ENCODE data around the gene FAM76B. TPM values are rescaled to one million over a fixed set of nuclear protein-coding genes. Genes with fewer than 3 reads are reported as not detected.

Gene FAM76B
- total RNA-seq, 3 donors from 2014 or later, result 23.0 to 26.7 (median 24.5) TPM

- Histone ChIP-seq H3K36me3 (ENCODE audit: low read depth) (no peaks in the 10 kb centered on the region), H3K9me3 (no peaks in the 10 kb centered on the region), H3K4me1 (ENCODE audit: low read depth) (no peaks in the 10 kb centered on the region), H3K4me3 (no peak overlapping the region)
- intact Hi-C loops (cut with DNase I, micrococcal nuclease), result loop anchor here (5.0 kb wide), 1 partner anchor 609 kb away; no protein-coding TSS in a partner anchor
- DNase-seq, result no peak
- TF ChIP-seq, protein P1, sequence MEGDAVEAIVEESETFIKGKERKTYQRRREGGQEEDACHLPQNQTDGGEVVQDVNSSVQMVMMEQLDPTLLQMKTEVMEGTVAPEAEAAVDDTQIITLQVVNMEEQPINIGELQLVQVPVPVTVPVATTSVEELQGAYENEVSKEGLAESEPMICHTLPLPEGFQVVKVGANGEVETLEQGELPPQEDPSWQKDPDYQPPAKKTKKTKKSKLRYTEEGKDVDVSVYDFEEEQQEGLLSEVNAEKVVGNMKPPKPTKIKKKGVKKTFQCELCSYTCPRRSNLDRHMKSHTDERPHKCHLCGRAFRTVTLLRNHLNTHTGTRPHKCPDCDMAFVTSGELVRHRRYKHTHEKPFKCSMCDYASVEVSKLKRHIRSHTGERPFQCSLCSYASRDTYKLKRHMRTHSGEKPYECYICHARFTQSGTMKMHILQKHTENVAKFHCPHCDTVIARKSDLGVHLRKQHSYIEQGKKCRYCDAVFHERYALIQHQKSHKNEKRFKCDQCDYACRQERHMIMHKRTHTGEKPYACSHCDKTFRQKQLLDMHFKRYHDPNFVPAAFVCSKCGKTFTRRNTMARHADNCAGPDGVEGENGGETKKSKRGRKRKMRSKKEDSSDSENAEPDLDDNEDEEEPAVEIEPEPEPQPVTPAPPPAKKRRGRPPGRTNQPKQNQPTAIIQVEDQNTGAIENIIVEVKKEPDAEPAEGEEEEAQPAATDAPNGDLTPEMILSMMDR (IDR thresholded peaks at IDR 0.05), result no peak
- no peak for ATAC-seq
These were observed 28.6 kb downstream of the FAM76B start for GRCh38 chr11:95760941-95761340.

GRCh38 chr11:95751515-95751914, 38.1 kb downstream of the FAM76B start:
- no peaks in the 10 kb centered on the region for H3K36me3 ChIP-seq (ENCODE audit: low read depth)
- H3K9me3 ChIP-seq, result no peaks in the 10 kb centered on the region
- DNase-seq (no peak), ATAC-seq (no peak)
- intact Hi-C loops (cut with DNase I, micrococcal nuclease), result no loop called here
- no peak overlapping the region for H3K4me3 ChIP-seq
- no peaks in the 10 kb centered on the region for H3K4me1 ChIP-seq (ENCODE audit: low read depth)
- TF ChIP-seq, protein P1 (IDR thresholded peaks at IDR 0.05), result no peak

GRCh38 chr11:95750101-95750500, 39.5 kb downstream of the FAM76B start:
- TF ChIP-seq, protein P1 (IDR thresholded peaks at IDR 0.05), result no peak
- no peak overlapping the region for H3K4me3 ChIP-seq
- no peaks in the 10 kb centered on the region for H3K36me3 ChIP-seq (ENCODE audit: low read depth)
- no peaks in the 10 kb centered on the region for H3K4me1 ChIP-seq (ENCODE audit: low read depth)
- no peaks in the 10 kb centered on the region for H3K9me3 ChIP-seq
- no peak for DNase-seq
- no peak for ATAC-seq
- intact Hi-C loops (cut with DNase I, micrococcal nuclease), result no loop called here

DNA sequence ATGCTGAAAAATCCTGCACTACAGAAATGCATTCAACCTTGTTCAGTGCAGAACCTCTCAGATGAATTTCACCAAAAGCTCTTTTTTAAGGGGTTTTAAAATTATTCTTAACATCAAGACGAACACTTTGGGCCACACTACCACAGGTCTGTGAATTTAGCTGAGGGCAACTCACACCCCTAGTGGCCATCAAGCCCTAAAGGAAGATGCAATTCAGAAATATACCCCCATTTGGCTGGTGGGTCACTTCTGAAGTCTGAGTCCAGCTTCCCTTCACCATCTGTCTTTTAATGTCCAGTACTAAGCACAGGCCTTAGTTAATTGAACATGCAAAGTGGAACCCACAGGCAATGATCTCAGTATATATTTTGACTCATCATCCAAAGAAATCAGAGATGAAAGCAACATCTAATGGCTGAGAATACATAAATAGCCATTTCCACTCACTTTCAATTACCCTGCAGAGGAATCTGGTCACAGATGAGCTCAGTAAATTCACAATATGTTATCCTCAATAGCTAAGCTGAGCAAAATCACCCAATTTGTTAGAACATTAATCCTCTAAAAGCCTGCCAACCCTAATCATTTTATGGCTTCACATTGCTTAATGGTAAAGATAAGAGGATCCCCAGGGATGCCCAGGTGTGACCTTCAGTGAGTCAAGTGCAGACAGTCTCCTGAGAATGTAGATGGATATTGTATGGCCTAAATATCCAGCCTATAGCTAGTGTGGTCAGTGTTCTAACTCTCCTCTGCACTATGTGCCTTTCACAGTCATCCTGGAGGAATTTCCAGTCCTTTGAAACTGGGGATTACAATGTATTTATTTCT, 50.3 kb downstream of the FAM76B start:
- no peak for ATAC-seq
- Histone ChIP-seq H3K9me3 (no peaks in the 10 kb centered on the region), H3K4me1 (ENCODE audit: low read depth) (no peaks in the 10 kb centered on the region), H3K36me3 (ENCODE audit: low read depth) (no peaks in the 10 kb centered on the region), H3K4me3 (no peak overlapping the region)
- TF ChIP-seq, protein P1 (IDR thresholded peaks at IDR 0.05), result no peak
- DNase-seq, result no peak
- intact Hi-C loops (cut with DNase I, micrococcal nuclease), result no loop called here

- no peaks in the 10 kb centered on the region for H3K9me3 ChIP-seq
- H3K4me3 ChIP-seq, result no peak overlapping the region
- TF ChIP-seq, protein P1 (IDR thresholded peaks at IDR 0.05), result no peak
- no peak for ATAC-seq
- no peaks in the 10 kb centered on the region for H3K36me3 ChIP-seq (ENCODE audit: low read depth)
- no peaks in the 10 kb centered on the region for H3K4me1 ChIP-seq (ENCODE audit: low read depth)
- intact Hi-C loops (cut with DNase I, micrococcal nuclease), result no loop called here
- no peak for DNase-seq
These were observed 52.8 kb downstream of the FAM76B start for GRCh38 chr11:95736809-95737208.

Measured in mucosa of descending colon (tissue), 3 donors.